DMS153 treated with DMSO at 0.1 percent for 48 hours (cell line): ENCODE data around the gene CUEDC2.

Source experiments
- DNase-seq: peaks from one replicate; lab custom pipeline; 2025; ENCODE audit not compliant: unreplicated experiment; lab: John Stamatoyannopoulos, UW

CUEDC2 gene

GRCh38 chr10:102398172-102399020, 34.0 kb downstream of the CUEDC2 start:
- DNase-seq = no peak

DNA sequence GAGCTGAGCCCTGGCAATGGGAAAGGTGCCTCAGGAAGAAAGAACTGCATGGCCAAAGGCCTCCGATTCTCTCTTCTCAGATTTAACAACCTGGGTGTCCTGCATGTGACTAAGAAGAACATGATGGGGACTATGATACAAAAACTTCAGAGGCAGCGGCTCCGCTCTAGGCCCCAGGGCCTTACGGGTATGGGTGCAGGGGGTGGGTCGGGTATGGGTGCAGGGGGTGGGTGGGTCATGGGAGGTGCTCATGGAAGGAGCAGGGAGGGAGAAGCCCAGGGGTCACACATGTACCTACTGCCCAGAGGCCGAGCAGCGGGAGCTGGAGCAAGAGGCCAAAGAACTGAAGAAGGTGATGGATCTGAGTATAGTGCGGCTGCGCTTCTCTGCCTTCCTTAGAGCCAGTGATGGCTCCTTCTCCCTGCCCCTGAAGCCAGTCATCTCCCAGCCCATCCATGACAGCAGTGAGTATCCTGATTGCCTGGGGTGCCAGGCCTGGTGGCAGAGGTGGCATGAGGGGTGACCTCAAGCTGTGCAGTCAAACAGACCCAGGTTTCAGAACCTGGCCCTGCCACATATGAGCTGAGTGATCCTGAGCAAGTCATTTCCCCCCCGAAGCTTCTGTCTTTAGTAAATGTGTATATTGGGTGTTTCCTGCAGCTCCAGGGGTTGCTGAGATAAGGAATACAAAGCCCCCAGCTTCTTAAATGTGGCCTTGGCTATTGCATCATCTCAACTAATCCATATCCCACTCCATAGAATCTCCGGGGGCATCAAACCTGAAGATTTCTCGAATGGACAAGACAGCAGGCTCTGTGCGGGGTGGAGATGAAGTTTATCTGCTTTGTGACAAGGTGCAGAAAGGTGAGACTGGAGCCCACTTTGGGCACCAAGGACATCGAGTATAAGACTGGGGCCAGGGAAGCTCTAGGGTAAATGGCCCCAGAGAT, 34.9 kb downstream of the CUEDC2 start:
- no peak for DNase-seq

DNA sequence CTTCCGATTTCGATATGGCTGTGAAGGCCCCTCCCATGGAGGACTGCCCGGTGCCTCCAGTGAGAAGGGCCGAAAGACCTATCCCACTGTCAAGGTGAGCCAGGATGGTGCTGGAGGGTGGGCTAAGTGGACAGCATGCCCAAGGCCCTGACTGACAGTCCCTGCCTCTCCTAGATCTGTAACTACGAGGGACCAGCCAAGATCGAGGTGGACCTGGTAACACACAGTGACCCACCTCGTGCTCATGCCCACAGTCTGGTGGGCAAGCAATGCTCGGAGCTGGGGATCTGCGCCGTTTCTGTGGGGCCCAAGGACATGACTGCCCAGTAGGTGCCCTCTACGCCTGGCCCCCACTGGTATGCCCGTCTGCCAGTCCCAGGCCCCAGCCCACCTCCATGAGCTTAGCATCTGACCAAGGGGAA, 35.6 kb downstream of the CUEDC2 start:
- no peak for DNase-seq

DNA sequence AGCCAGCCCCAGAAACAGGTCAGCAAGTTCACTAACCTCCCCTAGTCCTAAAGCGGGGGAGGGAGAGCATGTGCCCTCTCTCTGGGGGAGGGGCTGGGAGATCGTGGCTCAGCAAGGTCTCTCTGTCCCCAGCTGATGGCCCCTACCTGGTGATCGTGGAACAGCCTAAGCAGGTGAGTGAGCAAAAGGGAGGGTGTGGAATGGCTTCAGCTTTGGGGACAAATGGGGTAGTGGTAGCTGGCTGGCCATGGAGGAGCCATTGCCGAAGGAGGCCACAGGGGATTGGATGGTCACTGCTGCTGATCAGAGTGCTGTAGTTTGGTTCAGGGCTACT, 36.1 kb downstream of the CUEDC2 start:
- DNase-seq = no peak

DNA sequence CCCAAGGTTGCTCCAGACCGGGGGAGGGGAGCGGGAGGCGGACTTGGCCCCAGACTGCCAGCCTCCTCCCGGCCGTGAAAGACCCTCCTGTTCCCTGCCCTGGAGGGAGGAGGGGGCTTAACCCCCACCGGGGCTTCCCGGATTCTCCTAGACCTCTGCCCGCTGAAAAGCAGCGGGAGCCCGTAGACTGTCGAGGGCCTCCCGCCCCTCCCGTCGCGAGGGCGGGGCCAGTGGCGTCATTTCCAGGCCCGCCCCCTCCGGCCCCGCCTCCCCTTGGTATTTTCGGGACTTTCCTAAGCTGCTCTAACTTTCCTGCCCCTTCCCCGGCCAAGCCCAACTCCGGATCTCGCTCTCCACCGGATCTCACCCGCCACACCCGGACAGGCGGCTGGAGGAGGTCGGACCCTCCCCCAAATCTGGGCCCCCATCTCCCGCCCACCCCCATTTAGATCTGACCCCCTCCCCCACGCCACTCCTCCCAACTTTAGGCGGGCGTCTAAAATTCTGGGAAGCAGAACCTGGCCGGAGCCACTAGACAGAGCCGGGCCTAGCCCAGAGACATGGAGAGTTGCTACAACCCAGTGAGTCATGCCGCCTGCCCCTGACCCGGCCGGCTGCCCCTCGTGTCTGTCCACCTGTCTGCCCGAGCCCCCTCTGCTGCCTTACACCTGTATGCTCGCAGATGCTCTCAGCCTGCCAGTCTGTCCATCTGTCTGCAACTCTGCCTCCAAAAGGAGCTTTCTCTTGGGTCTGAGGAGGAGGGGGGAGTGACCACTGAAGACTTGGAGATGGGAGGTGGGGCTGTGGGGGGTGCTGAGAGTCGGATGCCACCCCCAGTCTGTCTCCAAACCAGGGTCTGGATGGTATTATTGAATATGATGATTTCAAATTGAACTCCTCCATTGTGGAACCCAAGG, 36.7 kb downstream of the CUEDC2 start, which contains the start of gene NFKB2:
Gene NFKB2 (plus strand): TSS at position 306 of the 917 bp plus-strand sequence. CDS start 255 bp downstream, at position 561.
- peak; percentile 20 for DNase-seq

- peak; percentile 42 for DNase-seq
Observed at GRCh38 chr10:102394801-102395399, 37.5 kb downstream of the CUEDC2 start.

DNA sequence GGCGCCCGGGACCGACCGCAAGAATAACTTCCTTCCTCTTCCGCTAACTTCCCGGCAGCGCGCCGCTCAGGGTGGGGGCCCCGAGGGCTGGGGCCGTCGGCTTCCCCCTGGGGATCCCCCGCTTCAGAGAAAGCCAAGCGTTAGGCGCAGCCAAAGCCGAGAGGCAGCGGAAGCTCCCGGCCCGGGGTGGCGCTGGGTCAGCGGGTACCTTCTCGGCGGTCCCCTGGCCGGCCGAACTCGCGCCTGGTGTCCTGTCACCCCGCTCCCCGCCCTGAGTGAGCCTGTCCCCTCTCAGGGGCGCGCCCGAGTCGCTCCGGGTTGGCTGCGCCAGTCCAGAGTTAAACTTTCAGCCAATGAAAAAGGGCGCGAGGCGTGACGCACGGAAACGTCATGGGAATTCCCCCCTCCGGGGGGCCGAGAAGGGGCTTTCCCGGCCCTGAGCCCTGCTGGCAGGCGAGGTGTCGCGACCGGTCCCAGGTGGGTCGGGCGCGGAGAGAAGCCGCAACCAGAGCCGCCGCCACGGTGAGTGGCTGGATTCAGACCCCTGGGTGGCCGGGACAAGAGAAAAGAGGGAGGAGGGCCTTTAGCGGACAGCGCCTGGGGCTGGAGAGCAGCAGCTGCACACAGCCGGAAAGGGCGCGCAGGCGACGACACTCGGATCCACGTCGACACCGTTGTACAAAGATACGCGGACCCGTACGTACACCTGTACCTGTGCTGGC, 38.1 kb downstream of the CUEDC2 start:
- DNase-seq = peak; percentile 42

- DNase-seq = peak; percentile 51
Observed at GRCh38 chr10:102393411-102394078, 38.8 kb downstream of the CUEDC2 start.

- no peak for DNase-seq
Observed at GRCh38 chr10:102392306-102392705, 40.1 kb downstream of the CUEDC2 start.

- DNase-seq = no peak
Observed at GRCh38 chr10:102389894-102390293, 42.5 kb downstream of the CUEDC2 start.

- no peak for DNase-seq
Observed at GRCh38 chr10:102384606-102385429, 47.6 kb downstream of the CUEDC2 start.

GRCh38 chr10:102384053-102384452, 48.3 kb downstream of the CUEDC2 start:
- DNase-seq = no peak

DNA sequence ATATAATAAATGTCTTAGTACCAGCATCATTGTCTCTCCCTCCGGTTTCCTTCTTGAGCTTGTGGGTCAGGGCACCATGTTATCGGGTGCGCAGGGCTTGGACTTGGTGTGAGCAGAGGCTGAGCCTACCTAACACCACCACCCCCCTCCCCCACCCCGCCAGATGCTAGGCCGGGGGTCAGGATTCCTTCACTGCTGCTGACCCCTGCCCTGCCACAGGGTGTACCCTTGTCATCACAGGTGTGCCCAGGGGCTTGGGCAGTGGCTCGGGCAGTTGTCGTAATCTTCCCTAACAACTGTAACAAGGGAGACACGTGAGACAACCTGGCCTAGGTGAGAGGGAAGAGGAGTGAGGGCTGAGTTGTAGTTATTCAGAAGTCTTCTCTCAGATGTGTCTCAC, 49.5 kb downstream of the CUEDC2 start:
- DNase-seq = no peak

- no peak for DNase-seq
Observed at GRCh38 chr10:102381983-102382382, 50.4 kb downstream of the CUEDC2 start.

GRCh38 chr10:102379383-102379782, 53.0 kb downstream of the CUEDC2 start:
- DNase-seq = no peak

DNA sequence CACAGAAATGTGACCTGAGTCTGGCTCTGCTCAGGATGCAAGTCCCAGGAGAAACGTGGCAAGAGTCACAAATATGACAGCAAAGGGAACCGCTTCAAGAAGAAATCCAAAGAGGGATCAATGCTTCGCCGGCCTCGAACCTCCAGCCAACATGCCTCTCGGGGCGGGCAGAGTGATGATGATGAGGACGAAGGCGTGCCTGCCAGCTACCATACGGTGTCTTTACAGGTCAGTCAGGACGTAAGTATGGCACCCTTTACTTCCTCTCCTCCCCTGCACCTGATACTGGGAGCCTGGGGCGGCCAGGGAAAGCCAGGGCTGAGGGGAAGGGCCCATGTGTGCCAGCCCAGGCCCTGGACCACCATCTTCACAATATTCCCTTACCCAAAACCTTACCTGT, 55.5 kb downstream of the CUEDC2 start:
- no peak for DNase-seq

DNA sequence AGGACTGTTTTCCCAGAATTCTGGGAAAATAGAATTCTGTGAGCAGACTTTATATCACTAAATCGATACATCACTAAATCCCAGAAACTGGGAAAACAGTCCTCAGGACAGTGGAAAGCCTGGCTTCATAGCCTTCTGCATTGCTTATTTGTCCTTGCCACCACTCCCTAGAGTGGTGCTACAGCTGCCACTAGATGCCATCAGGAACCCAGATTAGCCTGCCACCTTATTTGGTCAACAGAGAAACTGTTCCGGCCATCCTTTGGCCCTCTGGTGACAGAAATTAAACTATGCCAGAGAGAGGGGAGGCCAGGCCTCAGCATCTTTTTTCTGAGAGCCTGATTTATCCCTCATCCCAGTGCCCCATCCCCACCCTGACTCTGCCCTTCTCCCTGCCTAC, 56.5 kb downstream of the CUEDC2 start:
- no peak for DNase-seq

DNA sequence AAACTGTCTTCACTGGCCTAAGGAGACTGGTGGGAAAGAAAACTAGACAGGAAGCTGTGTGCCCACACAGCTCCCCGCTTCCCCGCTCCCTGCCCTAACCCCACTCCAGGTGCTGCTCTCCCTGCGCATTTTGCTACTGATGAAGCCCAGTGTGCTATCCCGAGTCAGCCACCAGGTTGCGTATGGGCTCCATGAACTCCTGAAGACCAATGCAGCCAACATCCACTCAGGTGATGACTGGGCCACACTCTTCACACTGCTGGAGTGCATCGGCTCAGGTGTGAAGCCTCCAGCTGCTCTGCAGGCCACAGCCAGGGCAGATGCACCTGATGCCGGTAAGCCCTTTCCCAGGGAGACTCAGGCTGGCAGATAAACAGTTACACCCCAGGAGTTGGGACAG, 57.1 kb downstream of the CUEDC2 start:
- DNase-seq = no peak
